GF-D8 (cell line): ENCODE measurements around the gene CIPC.
A peak's percentile ranks its signal among the peaks of the same experiment; 100 is the strongest.

ENCODE experiments used
- DNase-seq: peaks from one replicate; lab custom pipeline; 2025; lab: John Stamatoyannopoulos, UW

Gene CIPC

DNA sequence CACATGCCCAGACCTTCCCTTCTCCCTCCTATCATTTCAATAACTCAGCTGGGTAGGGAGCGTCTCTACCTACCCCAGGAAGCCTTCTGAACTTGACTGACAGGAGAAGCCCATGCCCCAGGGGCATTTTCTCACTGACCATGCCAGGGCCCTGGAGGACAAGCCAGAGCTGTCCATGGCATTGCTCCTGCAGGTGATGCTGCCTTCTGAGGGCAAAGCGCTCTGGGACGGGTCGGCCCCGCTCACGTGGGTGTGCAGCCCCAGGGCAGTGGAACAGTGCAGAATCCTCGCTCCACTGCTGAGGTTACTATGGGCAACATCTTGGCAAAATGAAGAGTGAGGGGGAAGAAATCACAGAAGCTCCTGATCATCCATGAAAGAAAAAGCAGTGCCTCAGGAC lies 28.5 kb upstream of the CIPC start:
- no peak for DNase-seq

DNA sequence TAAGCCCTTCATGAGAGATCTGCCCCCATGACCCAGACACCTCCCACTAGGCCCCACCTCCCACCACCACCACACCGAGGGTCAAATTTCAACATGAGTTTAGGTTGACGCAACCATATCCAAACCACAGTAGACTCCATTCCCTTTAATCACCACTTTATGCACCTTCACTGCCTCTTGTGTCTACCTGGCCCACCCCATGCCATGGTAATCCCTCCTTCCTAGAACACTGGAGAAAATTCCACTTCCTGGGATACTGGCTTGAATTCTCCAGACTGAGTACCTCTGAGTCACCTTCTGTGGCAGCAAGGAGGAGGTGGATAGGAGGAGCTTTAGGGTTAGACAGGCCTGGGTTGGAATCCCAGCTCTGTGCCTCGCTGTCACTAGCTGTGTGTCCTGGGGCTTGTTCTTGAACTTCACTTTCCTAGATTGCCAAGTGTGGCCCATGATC lies 26.1 kb upstream of the CIPC start:
- no peak for DNase-seq

DNA sequence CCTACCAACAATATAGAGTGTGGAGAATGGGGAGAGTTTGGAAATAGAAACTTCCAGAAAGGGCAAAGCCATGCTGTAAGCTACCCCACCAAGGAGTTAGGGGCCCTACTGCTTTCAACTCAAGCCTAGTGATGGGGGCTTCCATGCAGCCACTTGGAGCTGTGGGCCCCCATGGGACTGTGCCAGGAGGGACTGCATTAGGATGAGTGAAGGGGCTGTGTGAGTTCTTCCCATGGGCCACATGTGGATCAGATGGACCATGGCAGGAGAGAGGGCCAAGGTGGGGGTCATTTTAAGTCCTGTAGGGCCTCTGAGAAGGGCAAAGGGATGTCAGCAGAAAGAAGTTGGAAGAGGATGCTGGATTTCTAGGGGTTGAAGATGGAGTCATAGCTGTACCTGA lies 23.1 kb upstream of the CIPC start:
- no peak for DNase-seq

DNA sequence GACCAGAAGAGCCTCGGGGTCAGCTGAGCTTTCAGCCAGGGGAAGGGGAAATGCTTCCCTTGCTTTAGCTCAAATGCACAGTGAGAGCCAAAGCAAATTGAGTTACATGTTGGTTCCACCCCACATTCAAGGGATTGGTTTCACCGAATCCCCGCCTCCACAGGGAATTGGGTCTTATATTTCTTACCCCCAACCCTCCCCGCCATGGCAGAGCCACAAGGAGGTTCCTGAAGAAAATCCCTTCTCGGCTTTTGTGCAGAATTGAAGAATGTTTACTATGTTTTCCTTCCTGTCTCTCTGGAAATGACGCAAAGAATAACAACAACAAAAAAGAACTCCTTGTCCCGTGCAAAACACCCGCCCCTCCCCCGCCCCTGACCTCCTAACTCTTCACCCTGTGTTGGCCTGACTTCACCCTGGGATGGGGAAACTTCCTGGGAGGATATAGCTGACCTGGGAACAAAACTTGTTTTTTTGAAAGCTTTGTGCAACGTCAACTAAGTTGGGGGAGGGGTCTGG lies 21.9 kb upstream of the CIPC start:
- no peak for DNase-seq

DNA sequence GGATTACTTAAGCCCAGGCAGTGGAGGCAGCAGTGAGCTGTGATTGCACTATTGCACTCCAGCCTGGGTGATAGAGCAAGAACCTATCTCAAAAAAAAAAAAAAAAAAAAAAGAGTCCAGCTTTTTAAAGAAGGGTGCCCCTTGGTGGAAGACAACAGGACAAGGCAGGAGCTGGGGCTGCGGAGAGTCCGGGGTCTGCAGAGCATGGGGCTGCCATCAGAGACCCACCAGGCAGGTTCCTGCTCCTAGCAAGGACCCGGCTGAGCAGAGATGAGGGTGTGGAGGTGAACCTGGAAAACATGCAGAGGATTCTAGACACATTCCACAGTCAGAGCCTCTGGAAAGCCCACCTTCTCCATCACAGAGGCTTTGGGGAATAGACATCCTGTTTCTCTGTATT lies 21.0 kb upstream of the CIPC start:
- no peak for DNase-seq

DNA sequence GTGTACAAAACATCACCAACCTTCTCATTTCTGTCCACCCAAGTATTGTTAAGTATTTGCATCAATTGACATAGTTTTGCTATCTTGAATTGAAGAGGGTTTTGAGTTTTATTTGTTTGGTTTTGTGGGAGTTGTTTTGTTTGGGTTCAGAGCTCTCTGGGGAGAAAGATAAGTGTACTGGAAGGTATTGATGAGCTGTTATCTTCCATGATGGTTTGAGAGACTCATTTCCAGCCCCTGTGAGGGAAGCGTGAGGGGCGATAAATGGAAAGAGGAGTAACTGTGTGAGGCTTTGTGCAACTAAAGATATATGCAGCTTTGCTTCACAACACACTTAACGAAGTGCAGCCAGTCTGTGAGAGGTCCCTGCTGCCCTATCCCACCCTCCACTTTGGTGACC lies 15.7 kb upstream of the CIPC start:
- no peak for DNase-seq

DNA sequence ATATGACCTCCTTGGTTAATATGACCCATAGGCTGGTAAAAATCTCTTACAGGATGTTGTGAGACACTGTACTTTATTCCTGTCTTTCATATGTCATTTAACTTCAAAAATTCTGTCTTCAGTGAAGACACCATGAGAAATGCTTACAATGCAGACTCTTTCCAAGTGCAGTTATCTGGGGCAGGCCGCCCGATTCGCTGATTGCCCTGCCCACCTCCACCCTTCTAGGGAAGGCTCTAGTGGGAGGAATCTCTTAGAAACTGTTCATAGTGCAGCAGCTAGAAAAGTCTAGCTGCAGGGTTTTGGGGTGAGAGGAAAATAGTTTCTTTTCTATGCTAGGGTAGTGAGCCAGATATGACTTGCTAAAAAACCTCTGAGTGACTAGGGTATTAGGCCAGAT lies 15.0 kb upstream of the CIPC start:
- DNase-seq: no peak

DNA sequence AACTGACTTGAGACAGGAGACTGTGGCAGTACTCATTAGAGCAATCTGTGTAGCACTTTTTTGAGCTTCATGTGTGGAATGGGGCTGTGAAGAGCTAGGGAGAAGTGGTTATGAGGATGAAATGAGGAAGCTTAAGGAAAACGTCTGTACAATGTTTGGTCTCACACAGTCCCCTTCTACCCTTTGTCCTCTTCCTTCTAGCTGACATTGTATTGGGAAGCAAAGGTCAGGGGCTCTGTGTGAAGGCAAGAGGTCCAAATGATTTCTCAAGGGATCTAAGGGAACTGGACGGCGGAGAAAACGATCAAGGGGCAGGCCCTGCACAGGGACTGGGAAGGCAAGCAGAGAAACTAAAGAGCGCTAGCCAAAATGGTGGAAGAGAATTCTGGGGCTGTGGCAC lies 13.1 kb upstream of the CIPC start:
- DNase-seq: no peak

DNA sequence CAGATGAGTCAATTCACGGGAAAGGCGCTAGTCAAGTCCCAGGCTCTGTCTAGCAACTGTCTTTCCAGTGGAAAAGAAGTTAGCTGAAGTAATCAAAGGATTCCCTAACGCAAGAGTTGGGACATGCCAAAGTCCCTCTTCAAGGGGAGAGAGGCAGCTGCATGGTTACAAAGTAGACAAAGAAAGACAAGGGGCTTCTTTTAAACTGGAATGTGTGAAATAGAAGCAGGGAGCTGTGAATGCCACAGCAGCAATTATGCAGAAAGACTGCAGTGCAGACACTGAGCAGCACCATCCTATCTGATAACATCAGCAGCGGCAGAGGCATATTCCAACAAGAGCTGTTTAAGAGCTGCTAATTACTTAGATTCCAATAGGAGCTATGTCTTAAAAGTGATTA lies 12.5 kb upstream of the CIPC start:
- no peak for DNase-seq

DNA sequence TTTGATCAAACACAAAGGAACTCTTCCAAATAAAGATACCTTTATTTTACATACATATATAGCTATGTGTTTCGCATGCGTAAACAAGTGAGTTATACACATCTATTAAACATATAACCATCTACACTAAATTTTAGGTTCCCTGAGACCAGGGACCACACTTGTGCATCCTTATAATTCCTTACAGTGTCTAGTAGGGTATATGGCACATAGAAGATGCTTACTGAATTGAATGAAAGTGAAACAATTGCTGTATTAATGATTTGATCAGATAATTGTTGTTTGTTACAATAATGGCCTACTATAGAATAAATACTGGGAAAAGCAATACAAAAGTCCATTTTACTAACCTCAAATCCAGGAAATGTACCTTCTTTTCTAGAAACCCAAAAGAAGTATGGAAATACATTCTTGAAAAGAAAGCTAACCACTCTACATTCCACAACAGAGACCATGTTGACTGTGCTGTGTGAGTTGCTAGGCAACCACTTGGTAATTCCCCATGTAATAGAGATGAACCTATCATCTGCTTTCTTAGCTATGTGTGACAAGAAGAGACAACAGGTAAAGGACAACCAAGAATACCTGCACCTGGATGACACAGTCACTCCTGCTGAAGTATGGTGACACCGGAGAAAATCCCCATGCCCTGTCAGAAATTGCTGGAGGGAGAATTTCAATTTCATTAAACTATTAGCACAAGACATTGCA lies 11.9 kb upstream of the CIPC start:
- no peak for DNase-seq

DNA sequence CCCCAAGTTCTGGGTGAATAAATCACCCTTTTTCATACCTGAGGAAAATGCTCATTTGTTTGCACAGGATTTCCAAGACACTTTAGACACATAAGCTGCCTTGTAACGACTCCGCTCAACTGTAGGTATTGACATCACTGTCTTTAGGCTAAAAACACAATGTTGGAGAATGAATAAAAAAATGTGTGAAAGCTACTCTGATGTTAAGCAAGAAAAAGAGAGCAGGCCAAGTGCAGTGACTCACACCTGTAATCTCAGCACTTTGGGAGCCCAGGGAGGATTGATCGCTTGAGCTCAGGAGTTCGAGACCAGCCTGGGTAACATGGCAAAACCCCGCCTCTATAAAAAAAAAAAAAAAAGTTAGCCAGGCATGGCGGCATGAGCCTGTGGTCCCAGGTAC lies 11.1 kb upstream of the CIPC start:
- DNase-seq: no peak

DNA sequence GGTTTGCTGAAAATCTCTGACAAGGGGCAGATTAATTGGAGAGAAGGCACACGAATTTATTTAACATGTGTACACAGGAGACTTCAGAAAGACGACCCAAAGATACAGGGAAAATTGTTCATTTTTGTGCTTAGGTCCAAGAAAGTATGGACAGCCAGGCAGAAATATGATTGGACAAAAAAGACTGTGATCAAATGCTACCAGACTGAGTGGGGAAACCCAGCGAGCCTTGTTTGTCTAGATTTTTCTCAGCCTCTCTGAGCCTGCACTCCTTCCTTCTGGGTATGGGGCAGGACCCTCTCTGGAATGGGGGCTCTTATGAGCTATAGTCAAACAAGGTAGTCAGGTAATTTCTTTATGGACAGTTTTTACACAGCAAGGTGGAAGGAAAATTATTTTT lies 10.4 kb upstream of the CIPC start:
- DNase-seq: no peak

DNA sequence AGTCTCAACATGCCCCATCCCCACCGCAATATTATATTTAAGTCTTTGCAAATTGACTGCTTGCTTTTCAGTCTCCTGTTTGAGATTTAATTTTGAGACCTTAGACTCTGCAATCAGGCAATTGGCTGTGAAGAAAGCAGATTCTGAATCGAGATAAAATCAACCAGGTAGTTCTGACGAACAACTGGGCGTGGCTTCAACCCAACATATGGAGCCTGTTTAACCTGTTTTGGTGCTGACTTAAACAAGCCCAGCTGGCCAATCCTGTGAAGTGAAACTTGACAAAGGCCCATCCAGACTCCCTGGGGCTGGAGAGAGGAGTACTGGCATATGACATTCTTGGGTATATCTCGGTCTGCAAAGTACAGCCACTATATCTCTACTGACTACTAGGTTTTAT lies 9.8 kb upstream of the CIPC start:
- no peak for DNase-seq

DNA sequence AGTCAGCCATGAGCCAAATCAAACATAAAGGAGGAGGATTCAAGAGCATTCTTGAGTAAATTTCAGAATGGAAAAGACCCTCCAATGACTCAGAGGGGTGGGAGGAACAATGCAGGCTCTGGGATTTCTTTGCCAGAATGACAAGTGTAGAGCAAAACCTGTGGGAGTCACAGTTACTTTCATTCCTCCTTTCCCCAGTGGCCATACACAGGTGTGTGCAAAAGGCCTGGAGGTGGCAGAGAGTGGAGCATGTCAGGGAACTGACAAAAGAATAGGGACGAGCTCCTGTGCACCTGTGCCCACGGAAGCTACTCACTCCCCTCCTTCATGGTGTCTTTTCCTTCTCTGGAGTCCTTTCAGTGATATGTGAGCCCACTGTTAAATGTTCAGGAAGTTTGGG lies 9.4 kb upstream of the CIPC start:
- DNase-seq: no peak

DNA sequence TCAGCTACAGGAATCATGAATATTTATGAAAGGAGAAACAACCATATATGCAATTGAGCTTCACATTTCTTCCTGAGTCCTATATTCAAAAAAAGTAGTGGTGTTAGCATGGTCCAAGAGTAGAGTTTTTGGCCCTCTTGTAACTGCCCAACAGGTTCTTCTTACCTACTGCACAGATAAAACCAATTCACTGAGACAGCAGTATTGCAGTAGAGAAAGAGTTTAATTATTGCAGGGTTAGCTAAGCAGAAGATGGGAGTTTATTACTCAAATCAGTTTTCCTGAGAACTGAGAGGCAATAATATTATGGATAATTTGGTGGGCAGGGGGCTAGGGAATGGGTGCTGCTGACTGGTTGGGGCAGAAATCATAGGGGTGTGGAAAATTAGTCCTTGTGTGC lies 6.5 kb upstream of the CIPC start:
- no peak for DNase-seq

DNA sequence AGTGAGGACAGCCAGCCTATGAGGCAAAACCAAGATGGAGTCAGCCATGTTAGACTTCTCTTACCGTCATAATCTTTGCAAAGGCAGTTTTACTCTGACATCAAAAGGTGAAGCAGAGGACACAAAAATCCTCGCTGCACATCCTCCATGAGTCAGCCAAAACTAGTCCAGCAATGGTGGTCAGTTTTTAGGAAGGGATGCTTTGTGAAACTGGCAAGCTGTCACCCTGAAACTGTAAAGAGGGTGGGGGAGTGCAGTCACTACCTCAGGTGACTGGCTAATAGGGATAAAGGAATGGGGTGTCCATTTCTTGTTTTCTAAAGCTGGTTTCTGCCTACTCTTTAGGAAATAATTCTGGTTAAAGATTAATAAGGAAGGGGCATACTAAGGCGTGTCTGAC lies 5.4 kb upstream of the CIPC start:
- no peak for DNase-seq

DNA sequence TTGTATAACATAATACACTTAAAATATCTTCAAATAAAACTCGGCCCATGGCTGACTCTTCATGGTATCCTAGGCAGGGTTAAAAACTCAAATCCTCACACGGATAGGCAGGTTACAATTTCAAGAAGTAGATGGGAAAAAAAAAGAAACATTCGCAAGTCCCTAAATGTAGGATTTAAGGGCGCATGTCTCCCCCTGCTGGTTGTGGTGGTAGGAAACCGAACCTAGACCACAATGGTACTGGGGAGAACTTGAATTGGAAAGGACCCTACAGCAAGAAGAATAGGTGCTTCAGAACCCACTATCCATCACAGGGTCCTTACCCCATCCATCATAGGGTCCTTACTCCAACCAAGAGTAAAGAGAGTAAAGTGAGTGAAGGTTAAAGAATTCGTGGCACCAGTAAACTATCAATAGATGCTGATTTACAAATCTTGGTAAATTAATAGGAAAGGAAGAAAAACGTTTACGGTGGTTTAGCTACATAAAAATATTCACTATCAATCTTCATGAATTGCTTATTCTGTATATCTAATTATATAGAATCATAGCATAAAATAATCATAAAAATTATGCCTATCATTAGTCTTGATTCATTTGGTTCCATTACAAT lies 3.3 kb upstream of the CIPC start:
- peak; percentile 22 for DNase-seq

DNA sequence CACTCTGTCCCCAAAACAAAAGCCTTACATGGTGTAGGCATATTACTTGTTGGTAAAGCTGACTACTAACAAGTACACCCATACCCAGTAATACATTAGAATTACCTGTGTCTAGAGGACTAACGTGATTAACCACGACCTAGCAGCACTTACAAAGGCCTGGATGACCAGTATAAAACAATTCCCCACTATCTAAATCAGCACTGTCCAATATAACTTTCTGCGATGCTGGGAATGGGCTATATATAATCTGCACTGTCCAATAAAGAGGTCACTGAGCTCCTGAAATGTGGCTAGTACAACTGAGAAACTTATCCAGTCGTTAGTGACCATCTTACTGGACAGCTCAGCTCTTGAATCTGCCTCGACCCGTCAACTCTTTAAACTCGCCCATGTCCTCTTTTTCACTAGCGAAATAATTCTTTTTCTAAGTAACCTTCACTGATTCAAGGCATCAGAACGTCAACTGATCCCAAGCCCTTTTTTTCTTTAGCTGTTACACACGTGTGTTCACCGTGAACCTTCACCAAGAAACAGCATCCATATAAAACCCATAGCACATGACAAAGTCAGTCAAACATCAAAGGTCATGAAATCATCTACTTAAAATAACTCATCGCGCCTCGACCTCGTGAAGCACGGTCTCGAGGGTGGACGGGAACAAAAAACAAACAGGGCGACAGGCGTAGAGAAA lies 905 bp upstream of the CIPC start:
- no peak for DNase-seq

DNA sequence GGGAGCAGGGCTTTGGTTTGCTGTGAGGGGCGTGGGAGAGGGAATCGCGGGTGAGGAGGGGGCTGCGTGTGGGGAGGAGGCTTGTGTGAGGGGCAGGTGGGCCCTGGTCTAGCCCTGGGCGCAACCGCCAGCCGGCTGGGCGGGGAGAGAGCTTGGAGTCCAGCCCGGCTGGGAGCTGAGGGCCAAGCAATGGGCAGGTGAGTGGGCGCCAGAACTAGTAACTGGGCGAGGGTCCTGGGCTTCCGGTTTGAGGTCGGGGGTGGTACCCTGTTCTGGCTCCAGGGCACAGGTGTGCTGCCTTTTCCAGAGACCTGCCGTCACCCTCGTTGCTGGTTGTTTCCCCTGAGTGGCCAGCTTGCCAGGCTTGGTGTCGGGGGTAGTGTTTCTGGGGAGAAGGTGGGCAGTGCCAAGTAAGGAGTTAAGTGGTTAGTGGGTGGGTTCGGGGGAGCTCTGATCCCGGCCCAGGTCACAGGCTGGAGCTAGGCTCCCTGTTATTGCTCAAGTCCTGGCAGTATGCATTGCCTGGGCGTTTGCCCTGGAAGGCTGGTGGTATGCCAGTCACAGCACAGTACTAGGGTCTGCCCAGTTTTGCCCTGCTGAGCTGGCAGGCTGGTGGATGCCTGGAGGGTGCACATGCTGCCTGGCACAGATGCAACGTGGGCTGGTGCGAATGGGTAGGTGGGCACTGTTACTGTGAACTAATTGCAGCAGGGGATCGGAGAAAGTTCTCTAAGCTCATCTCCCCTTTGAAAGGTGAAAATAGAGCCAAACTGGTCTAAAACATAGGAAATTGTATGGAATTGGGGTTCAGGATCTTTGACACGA lies 683 bp downstream of the CIPC start:
- no peak for DNase-seq

DNA sequence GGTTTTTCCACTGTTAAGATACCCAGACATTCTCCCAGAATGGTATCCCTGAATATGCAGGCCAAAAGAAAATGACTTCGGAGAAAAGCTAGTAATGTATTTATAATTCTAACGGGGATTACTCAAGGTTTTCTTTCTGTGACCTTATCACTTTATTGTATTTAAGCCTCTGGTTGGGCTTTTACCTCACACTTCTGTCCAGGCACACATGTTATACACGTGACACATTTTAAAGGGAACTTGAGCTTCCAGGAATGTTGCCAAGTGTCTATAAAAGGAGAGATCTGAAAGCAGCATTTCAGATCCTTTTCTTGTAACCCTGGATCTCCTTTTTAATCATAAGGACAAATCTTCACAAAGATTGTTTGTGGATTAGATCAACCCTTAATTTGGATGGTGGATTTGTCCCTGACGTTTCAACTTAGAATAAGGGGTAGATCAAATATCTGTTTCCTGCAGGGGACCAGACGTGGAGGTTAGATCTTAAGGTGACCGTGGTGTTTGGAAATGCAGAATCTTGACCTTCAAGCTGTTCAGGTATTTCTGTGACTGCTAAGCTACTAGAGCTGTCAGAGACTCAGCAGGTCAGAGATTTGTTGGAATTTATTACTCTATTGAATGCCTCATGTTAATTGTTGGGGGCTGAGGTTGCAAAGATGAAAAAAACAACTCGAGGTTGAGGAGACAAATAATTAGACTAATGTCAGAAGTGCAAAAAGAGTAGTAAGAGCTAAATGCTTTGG lies 1.5 kb downstream of the CIPC start:
- peak; percentile 46 for DNase-seq

DNA sequence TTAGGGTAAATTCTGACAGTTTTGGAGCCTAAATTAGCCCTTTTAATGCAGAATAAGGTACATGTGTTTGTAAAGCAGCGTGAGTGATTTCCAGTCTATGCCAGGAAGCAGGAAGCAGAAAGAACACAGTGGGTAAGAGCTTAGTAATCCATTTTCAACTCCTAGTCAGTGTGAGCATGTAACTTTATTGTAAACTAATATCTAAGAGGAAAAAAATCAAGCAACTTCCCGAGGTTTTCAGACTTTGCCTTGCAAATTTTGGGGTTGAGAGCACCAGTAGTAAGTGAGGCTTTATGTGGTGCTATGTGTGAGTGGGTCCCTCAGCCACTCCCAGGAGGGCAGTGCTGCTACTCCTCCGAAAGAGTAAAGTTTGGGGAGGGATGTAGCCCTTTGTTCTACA lies 2.9 kb downstream of the CIPC start:
- DNase-seq: no peak

DNA sequence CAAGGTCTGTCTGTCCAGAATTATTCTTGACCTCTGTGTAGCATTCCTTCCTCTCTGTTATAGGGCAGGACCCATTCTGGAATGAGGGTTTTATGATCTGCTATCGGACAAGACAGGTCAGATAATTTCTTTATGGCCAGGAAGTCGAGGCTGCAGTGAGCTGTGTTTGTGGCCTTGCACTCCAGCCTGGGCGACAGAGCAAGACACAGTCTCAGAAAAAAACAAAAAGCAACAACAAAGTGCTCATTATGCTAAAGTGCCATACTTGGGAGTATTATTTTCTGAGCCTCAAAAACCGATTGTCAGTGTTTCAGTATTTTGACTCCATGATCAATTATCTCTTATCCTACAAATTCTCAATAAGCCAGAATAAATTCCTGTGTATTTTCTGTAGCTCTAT lies 4.1 kb downstream of the CIPC start:
- no peak for DNase-seq
